Stimulated activated CD4-positive, alpha-beta T cell treated with anti-CD3 and anti-CD28 coated beads, Interleukin-1b, Interleukin-23, amount 100 ng/mL, for 4 hours (primary cell): ENCODE data around the gene MARS1.
"Not testable (repeated sequence)": the region's sequence is repeated elsewhere in the genome, so short reads cannot be mapped to it uniquely, and the experiment has no call there.

Source experiments
- DNase-seq, 2 donors: peaks; one replicate each; pipeline ENCODE4 v3.0.0-alpha.2; 2020; ENCODE audit warnings: low read depth in 2 of 2

The MARS1 gene

DNA sequence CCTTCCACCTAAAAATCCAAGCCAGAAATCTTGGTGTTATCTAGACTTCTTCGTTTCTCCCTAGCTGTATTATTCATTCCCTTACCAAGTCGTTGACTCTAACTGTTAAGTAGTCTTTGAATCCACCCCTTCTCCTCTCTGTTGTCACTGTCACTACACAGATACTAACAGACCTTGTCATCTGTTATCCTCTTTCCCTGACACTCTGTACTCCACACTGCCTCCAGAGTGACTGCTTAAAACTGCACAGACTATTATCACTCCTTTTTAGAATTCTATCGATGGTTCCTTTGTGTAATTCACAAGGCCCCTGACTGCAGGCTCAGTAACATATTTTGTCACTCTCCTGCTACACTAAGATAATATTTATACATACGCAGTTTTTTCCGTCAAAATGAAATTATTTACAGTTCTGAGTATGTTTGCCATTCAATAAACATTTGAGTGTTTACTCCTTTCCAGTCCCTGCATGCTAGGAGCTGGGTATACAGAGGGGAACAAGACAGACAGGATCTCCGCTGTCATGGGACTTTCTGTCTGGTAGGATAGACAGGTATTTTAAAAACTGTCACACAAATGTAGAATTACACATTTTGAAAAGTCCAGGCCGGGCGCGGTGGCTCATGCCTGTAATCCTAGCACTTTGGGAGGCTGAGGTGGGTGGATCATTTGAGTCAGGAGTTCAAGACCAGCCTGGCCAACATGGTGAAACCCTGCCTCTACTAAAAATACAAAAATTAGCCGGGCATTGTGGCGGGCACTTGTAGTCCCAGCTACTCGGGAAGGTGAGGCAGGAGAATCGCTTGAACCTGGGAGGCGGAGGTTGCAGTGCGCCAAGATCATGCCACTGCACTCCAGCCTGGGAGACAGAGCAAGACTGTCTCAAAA, 3.8 kb downstream of the MARS1 start:
- DNase-seq, result no peak

DNA sequence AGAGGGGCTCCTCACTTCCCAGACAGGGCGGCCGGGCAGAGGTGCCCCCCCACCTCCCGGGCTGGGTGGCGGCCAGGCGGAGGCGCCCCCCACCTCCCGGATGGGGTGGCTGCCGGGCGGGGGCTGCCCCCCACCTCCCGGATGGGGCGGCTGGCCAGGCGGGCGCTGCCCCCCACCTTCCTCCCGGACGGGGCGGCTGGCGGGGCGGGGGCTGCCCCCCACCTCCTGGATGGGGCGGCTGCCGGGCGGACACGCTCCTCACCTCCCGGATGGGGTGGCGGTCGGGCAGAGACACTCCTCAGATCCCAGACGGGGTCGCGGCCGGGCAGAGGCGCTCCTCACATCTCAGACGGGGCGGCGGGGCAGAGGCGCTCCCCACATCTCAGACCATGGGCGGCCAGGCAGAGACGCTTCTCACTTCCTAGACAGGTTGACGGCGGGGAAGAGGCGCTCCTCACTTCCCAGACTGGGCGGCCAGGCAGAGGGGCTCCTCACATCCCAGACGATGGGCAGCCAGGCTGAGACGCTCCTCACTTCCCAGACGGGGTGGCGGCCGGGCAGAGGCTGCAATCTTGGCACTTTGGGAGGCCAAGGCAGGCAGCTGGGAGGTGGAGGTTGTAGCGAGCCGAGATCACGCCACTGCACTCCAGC, 7.3 kb downstream of the MARS1 start:
- DNase-seq, result not testable (repeated sequence)

DNA sequence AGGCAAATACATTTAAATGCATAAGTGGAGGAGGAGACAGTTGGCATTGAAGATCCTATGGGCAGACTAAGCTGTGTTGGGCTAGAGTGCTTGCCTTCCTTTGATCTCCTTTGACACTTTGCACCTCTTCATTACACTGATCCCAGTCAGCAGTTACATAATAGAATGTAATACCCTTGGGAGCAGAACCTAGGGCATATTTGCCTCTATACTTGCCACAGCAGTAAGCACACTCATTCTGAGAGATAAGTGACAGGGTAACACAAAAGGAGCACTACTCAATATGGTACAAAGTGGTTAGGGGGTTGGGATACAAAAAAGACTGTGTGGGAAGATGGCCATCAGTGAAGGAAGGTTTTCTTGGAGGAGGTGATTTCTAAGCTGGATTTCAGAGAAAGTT, 9.0 kb downstream of the MARS1 start:
- no peak for DNase-seq

DNA sequence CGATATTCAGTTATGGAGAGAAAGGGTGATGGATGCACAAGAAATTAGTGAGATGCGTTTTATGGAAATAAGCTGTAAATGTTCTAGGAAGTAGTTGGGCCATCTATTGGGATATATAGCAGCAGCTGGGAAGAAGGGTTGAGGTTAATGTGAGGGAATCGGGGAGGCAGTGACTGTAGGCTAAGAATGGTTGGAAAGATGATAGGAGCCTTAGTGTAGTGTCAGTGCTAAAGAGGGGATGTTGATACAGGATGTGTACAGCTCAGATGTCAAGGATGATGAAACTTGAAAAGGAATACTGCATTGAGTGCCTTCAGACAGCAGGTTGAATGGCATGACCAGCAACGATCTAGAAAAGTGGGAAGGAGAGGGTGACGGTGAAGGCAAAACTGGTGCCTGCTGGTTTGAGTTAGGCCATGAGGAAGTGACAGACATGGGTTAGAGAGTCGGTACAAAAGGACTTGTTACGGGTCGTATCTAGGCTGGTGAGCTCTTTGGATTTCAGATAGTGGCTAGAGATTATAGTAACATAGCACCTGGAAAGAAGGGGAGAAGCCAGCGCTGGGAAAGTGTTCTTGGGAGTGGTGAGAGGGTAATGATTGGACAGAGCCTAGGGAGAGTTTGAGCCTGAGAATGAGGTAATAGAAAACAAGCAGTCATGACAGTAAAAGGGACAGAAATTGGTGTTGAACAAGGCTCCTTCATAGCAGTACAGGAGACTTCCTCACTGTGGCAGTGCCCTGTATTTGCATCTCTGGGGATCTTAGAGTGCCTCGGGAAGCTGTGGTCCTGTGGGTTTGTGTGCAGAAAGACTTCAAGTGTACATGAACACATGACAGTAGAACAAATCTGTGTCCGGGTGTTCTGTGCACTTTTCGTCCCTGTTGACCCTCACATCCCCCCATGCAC, 9.6 kb downstream of the MARS1 start:
- DNase-seq, result no peak

DNA sequence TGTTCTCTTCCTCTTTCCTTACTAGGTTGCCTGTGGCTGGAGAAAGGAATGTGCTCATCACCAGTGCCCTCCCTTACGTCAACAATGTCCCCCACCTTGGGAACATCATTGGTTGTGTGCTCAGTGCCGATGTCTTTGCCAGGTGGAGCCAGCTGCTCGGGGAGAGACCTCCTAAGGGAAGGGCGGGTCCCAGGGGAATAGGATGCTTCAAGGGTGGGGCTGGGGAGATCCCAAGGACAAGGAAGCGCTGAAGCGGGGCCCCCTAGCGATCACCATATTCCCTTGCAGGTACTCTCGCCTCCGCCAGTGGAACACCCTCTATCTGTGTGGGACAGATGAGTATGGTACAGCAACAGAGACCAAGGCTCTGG, 10.2 kb downstream of the MARS1 start:
- no peak for DNase-seq

DNA sequence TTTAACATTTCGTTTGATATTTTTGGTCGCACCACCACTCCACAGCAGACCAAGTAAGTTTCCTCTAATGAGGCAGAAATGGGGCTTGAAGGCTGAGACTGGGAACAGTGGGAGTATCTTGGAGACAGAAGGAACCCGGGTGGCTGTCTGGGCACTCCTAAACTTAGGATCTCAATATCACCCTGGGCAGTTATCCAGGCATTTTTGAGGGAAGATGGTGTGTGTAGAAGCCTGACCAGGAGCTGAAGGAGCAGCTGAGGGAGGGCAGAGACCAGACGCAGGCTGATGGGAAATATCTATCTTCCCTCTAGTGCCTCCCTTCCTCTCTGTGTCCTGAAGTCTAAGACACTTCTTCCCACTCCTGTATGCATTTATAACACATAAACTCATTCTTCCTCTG, 10.7 kb downstream of the MARS1 start:
- no peak for DNase-seq

DNA sequence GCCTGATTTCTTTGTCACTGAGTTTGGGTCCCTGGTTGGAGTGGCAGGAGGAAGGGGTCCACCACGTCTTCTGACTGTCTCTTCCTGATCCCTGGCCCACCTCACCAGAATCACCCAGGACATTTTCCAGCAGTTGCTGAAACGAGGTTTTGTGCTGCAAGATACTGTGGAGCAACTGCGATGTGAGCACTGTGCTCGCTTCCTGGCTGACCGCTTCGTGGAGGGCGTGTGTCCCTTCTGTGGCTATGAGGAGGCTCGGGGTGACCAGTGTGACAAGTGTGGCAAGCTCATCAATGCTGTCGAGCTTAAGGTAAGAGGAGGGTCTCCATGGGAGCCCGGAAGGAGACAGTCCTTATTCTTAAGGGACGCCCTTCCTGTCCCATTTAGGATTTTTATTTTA, 12.3 kb downstream of the MARS1 start:
- DNase-seq, result no peak

DNA sequence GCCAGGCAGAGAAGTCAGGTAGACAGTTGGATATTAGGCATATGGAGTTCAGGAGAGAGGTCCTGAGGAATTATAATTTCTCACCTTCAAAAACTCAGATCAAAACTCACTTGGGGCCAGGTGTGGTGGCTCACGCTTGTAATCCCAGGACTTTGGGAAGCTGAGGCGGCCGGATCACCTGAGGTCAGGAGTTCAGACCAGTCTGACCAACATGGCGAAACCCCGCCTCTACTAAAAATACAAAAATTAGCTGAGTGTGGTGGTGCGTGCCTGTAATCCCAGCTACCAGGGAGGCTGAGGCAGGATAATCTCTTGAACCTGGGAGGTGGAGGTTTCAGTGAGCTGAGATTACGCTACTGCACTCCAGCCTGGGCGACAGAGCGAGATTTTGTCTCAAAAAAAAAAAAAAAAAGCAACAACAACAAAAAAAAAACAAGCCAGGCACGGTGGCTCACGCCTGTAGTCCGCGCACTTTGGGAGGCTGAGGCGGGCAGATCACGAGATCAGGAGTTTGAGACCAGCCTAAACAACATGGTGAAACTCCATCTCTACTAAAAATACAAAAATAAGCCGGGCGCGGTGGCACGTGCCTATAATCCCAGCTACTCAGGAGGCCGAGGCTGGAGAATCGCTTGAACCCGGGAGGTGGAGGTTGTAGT, 14.6 kb downstream of the MARS1 start:
- DNase-seq, result not testable (repeated sequence)

DNA sequence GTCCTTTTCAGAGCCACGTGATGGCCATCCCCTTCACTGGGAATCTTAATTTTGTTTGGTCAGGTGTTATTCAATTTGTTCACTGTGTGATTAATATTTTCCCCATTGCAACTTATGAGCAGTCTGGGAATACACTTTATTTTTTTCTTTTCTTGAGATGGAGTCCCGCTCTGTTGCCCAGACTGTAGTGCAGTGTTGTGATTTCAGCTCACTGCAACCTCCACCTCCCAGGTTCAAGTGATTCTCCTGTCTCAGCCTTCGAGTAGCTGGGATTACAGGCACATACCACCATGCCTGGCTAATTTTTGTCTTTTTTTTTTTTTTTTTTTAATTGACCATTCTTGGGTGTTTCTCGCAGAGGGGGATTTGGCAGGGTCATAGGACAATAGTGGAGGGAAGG, 18.7 kb downstream of the MARS1 start:
- not testable (repeated sequence) for DNase-seq

DNA sequence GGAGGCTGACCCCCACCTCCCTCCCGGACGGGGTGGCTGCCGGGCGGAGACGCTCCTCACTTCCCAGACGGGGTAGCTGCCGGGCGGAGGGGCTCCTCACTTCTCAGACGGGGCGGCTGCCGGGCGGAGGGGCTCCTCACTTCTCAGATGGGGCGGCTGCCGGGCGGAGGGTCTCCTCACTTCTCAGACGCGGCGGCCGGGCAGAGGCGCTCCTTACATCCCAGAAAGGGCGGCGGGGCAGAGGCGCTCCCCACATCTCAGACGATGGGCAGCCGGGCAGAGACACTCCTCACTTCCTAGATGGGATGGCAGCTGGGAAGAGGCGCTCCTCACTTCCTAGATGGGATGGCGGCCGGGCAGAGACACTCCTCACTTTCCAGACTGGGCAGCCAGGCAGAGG, 19.9 kb downstream of the MARS1 start:
- not testable (repeated sequence) for DNase-seq

DNA sequence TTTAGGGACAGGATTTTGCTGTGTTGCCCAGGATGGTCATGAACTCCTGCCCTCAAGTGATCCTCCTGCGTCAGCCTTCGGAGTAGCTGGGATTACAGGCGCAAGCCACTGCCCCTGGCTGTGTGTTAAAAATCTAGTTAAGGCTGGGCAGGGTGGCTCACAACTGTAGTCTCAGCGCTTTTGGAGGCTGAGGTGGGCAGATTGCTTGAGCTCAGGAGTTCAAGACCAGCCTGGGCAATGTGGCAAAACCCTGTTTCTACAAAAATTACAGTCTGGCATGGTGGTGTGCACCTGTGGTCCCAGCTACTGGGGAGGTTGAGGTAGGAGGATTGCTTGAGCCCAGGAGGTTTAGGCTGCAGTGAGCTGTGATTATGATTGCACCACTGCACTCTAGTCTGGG, 23.3 kb downstream of the MARS1 start:
- DNase-seq, result no peak

DNA sequence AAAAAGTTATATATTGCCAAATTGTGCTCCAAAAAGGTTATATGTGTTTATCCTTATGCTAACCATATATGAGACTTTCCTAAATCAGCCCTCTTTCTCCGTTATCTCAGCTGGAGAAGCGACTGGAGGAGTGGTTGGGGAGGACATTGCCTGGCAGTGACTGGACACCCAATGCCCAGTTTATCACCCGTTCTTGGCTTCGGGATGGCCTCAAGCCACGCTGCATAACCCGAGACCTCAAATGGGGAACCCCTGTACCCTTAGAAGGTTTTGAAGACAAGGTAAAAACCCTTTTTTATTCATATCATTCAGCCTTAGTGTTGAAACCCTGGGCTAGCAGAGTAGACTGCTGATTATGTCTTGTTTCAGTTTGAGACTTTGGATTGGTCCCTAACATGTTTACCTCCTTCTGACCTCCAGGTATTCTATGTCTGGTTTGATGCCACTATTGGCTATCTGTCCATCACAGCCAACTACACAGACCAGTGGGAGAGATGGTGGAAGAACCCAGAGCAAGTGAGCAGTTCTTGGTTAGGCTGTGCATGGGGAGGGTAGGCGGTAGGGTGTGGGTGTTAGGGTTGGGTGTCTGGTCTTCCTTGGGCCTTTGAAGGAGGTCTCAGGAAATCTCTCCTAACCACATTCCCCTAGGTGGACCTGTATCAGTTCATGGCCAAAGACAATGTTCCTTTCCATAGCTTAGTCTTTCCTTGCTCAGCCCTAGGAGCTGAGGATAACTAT, 23.9 kb downstream of the MARS1 start:
- DNase-seq, result no peak

DNA sequence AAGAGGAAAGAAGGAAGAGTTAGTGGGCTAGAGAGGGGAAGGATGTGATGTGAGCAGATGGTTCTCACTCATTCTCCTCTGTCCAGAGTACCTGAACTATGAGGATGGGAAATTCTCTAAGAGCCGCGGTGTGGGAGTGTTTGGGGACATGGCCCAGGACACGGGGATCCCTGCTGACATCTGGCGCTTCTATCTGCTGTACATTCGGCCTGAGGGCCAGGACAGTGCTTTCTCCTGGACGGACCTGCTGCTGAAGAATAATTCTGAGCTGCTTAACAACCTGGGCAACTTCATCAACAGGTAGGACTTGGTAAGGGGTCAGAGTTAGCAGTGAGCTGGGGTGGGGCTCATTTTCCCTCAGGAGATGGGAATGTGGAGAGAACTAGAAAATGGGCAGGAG, 24.8 kb downstream of the MARS1 start:
- no peak for DNase-seq

DNA sequence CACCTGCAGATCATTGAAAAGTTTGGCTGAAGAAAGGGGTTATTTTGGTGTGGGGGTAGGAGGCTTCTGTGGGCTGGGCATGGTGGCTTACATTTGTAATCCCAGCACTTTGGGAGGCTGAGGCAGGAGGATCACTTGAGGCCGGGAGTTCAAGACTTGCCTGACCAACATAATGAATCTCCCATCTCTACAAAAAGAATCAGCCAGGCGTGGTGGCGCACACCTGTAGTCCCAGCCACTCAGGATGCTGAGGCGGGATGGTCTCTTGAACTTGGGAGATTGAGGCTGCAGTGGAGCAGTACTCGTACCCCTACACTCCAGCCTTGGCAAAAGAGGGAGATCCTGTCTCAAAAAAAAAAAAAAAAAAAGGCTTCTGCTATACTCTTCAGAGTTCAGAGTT, 25.4 kb downstream of the MARS1 start:
- no peak for DNase-seq

DNA sequence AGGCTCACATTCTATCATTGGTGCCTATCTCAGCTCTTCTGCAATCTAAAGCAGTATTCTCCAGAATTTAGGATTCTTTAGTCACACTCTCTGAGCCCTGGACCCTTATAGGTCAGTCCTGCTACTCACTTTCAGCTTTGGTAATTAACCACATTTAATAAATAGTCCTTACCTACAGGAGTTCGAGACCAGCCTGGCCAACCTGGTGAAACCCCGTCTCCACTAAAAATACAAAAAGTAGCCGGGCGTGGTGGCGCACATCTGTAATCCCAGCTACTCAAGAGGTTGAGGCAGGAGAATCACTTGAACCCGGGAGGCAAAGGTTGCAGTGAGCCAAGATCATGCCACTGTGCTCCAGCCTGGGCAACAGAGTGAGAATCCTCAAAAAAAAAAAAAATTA, 25.8 kb downstream of the MARS1 start:
- DNase-seq, result not testable (repeated sequence)

DNA sequence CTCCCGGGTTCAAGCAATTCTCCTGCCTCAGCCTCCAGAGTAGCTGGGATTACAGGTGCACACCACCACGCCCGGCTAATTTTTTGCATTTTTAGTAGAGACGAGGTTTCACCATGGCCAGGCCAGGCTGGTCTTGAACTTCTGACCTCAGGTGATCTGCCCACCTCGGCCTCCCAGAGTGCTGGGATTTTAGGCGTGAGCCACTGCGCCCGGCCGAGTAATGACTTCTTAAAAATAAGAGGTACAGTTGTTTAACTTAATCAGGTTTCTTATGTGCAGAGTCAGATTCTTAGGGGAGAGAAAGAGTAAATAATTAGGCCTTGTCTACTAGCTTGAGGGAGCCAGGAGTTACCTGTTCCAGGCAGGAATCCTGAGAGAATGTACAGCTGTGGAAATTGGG, 26.4 kb downstream of the MARS1 start:
- not testable (repeated sequence) for DNase-seq

DNA sequence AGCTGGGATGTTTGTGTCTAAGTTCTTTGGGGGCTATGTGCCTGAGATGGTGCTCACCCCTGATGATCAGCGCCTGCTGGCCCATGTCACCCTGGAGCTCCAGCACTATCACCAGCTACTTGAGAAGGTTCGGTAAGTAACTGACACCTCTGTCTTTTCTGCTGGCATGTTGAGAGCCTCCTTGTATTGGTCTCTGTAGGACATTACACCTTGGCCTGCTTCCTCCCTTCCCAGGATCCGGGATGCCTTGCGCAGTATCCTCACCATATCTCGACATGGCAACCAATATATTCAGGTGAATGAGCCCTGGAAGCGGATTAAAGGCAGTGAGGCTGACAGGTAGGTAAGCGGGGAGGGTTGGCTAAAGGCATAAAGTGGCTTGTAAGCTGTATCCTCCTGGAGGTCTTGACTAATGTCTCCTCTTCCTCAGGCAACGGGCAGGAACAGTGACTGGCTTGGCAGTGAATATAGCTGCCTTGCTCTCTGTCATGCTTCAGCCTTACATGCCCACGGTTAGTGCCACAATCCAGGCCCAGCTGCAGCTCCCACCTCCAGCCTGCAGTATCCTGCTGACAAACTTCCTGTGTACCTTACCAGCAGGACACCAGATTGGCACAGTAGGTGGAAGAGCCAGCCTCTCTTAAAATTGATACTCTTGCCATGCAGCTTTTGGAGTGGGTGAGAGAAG, 27.0 kb downstream of the MARS1 start:
- DNase-seq, result no peak

DNA sequence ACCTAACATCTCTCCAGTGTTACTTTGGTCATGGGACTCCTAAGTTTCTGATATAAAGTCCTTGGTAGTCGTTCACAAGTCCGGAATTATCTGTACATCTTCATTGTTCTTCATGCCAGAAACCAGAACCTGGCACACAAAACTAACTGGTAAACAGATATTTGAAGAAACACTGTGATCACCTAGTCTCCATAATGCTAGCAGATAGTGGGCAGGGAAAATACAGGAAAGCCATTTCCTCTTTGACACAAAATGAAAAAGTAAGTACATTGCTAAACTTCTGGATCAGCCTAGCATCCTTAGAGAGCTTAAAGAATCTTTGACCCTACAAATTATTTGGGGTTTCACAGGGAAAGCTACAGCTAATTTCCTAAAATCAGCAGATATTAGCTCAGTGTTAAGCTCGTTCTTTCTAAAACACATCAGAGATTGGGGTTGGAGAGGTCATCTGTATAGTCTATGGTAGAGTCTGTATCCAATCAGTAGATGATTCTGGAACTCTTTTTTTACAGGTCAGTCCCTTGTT, 27.6 kb downstream of the MARS1 start:
- DNase-seq, result no peak

DNA sequence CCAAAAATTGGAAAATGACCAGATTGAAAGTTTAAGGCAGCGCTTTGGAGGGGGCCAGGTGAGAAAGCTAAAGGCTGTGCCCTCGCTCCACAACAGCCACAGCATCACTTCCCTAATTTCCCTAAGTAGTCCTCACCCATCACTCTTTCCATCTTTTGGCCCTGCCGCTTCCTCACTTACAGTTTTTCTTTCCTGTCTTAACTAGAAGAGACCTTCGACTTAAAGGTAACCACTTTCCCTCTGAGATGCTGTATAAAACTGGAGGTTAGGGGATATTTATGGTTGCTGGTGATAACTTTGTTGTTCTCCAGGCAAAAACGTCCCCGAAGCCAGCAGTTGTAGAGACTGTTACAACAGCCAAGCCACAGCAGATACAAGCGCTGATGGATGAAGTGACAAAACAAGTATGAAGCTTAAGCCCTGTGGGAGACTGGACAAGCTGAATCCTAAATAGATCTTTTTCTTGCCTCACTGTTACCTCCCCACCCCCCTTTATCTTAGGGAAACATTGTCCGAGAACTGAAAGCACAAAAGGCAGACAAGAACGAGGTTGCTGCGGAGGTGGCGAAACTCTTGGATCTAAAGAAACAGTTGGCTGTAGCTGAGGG, 28.2 kb downstream of the MARS1 start:
- DNase-seq, result no peak

DNA sequence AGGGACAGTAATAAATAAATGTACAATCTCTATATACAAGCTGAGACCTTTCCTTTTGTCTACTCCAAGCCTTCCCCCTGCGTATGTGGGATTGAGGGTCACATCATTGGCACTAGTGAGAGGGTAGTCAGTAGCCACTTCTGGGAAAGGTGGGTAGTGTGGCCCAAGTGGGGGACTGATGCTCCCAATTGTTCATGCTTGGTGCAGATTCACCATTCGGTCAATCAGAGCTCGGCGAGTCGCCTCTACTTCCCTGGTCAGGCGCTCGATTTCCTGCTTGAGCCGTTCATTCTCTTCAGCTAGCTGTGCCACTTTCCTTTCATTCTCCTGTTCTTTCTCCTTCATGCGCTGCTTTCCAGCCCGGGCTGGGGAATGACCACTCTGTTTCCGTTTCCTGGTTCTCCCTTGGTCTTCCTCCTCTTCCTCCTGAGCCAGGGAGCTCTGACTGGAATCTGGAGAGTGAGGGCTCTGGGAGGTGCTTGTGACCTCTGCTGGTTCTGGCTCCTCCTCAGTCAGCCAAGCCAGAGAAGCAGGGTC, 28.8 kb downstream of the MARS1 start:
- DNase-seq, result no peak
